WTC11 (cell line): ENCODE data around the gene ETS1. TPM values are rescaled to one million over a fixed set of nuclear protein-coding genes. Genes with fewer than 3 reads are reported as not detected.

ENCODE experiments used
- ATAC-seq: fragments of 200-7000 bp; cut with Tn5 transposase; 2 replicates; pipeline ENCODE4 v1.10.0; 2021; ENCODE audit warnings: mild to moderate bottlenecking, moderate library complexity
- CTCF ChIA-PET: fragments of 300-600 bp; sonication (Branson Sonifier 250); formaldehyde crosslinking; loops from one replicate; lab custom pipeline; 2021; ENCODE audit warnings: antibody characterized with exemption; lab: Charles Lee
- POLR2A ChIA-PET: fragments of 350-600 bp; sonication (Branson Sonifier 250); formaldehyde crosslinking; loops from one replicate; lab custom pipeline; 2021; ENCODE audit warnings: antibody characterized with exemption; lab: Charles Lee
- DNase-seq: peaks from one replicate; pipeline ENCODE4 v3.0.0; 2021; ENCODE audit warnings: low spot score
- H3K27ac Mint-ChIP-seq: 2 replicates; pipeline ENCODE4 v1.8.0; 2021; ENCODE audit warnings: mixed read lengths
- H3K27me3 Mint-ChIP-seq: 2 replicates; pipeline ENCODE4 v1.8.0; 2021; ENCODE audit warnings: low read depth, mild to moderate bottlenecking, moderate library complexity, mixed read lengths
- H3K36me3 Mint-ChIP-seq: 2 replicates; pipeline ENCODE4 v1.8.0; 2021; ENCODE audit warnings: mixed read lengths
- H3K4me1 Mint-ChIP-seq: 2 replicates; pipeline ENCODE4 v1.8.0; 2022; ENCODE audit warnings: mixed read lengths
- H3K4me3 Mint-ChIP-seq: 2 replicates; pipeline ENCODE4 v1.8.0; 2021; ENCODE audit warnings: mild to moderate bottlenecking, moderate library complexity, mixed read lengths
- H3K9me3 Mint-ChIP-seq: 2 replicates; pipeline ENCODE4 v1.8.0; 2021; ENCODE audit warnings: mixed read lengths
- AFF4 ChIP-seq: sonication (generic); formaldehyde crosslinking; IDR thresholded peaks from 2 replicates; pipeline ENCODE4 v1.8.1; 2023; ENCODE audit warnings: mild to moderate bottlenecking, missing genetic modification reagents, borderline replicate concordance
- ELF4 ChIP-seq: sonication (generic); formaldehyde crosslinking; IDR thresholded peaks from 2 replicates; pipeline ENCODE4 v1.8.1; 2022; ENCODE audit warnings: low read depth, mild to moderate bottlenecking, moderate library complexity, missing genetic modification reagents
- ERG ChIP-seq: fragments of 250-450 bp; sonication (Bioruptor Pico); IDR thresholded peaks from 2 replicates; pipeline ENCODE4 v1.8.0; 2021; ENCODE audit warnings: mild to moderate bottlenecking
- ETV6 ChIP-seq: sonication (generic); formaldehyde crosslinking; IDR thresholded peaks from 2 replicates; pipeline ENCODE4 v1.8.1; 2022; ENCODE audit warnings: mild to moderate bottlenecking, missing genetic modification reagents
- FOXP4 ChIP-seq: sonication (generic); formaldehyde crosslinking; IDR thresholded peaks from 2 replicates; pipeline ENCODE4 v1.8.0; 2022; ENCODE audit warnings: mild to moderate bottlenecking, missing genetic modification reagents
- HMGA2 ChIP-seq: fragments of 250-450 bp; sonication (Bioruptor Pico); IDR thresholded peaks from 2 replicates; pipeline ENCODE4 v1.4.0; 2021; ENCODE audit warnings: mild to moderate bottlenecking, moderate library complexity
- IRF1 ChIP-seq: sonication (generic); formaldehyde crosslinking; IDR thresholded peaks from 2 replicates; pipeline ENCODE4 v1.8.0; 2023; ENCODE audit warnings: missing genetic modification reagents
- NFE2L1 ChIP-seq: sonication (generic); formaldehyde crosslinking; IDR thresholded peaks from 2 replicates; pipeline ENCODE4 v1.8.1; 2023; ENCODE audit warnings: missing genetic modification reagents
- NR2C2 ChIP-seq: sonication (generic); formaldehyde crosslinking; IDR thresholded peaks from 2 replicates; pipeline ENCODE4 v1.8.0; 2022; ENCODE audit warnings: mild to moderate bottlenecking, missing genetic modification reagents
- RORB ChIP-seq: fragments of 250-450 bp; sonication (Bioruptor Pico); IDR thresholded peaks from 2 replicates; pipeline ENCODE4 v1.9.0; 2021; ENCODE audit warnings: mild to moderate bottlenecking
- SMAD3 ChIP-seq: sonication (generic); formaldehyde crosslinking; IDR thresholded peaks from 2 replicates; pipeline ENCODE4 v1.8.0; 2022; ENCODE audit warnings: missing genetic modification reagents, mild to moderate bottlenecking, borderline replicate concordance
- SOX15 ChIP-seq: fragments of 250-450 bp; sonication (Bioruptor Pico); IDR thresholded peaks from 2 replicates; pipeline ENCODE4 v1.9.0; 2021; ENCODE audit warnings: mild to moderate bottlenecking
- TEAD4 ChIP-seq: sonication (generic); formaldehyde crosslinking; IDR thresholded peaks from 2 replicates; pipeline ENCODE4 v1.8.0; 2022; ENCODE audit warnings: mild to moderate bottlenecking, missing genetic modification reagents
- USF1 ChIP-seq: sonication (generic); formaldehyde crosslinking; IDR thresholded peaks from 2 replicates; pipeline ENCODE4 v1.8.0; 2022; ENCODE audit warnings: mild to moderate bottlenecking, missing genetic modification reagents
- ZNF121 ChIP-seq: sonication (generic); formaldehyde crosslinking; IDR thresholded peaks from 2 replicates; pipeline ENCODE4 v1.8.0; 2023; ENCODE audit warnings: missing genetic modification reagents
- ZNF232 ChIP-seq: sonication (generic); formaldehyde crosslinking; IDR thresholded peaks from 2 replicates; pipeline ENCODE4 v1.8.0; 2022; ENCODE audit warnings: mild to moderate bottlenecking, missing genetic modification reagents
- ZNF263 ChIP-seq: sonication (generic); formaldehyde crosslinking; IDR thresholded peaks from 2 replicates; pipeline ENCODE4 v1.8.1; 2022; ENCODE audit warnings: low read depth, mild to moderate bottlenecking, moderate library complexity, missing genetic modification reagents
- ZNF317 ChIP-seq: sonication (generic); formaldehyde crosslinking; IDR thresholded peaks from 2 replicates; pipeline ENCODE4 v1.8.1; 2023; ENCODE audit warnings: low read depth, mild to moderate bottlenecking, moderate library complexity, missing genetic modification reagents, borderline replicate concordance
- ZNF425 ChIP-seq: fragments of 250-450 bp; sonication (Bioruptor Pico); conservative IDR thresholded peaks from 2 replicates; pipeline ENCODE4 v1.9.0; 2021; ENCODE audit warnings: mild to moderate bottlenecking
- ZNF512 ChIP-seq: sonication (generic); formaldehyde crosslinking; IDR thresholded peaks from 2 replicates; pipeline ENCODE4 v1.8.1; 2022; ENCODE audit warnings: missing genetic modification reagents, borderline replicate concordance
- ZNF532 ChIP-seq: fragments of 250-450 bp; sonication (Bioruptor Pico); IDR thresholded peaks from 2 replicates; pipeline ENCODE4 v1.9.0; 2021; ENCODE audit warnings: mild to moderate bottlenecking, borderline replicate concordance
- total RNA-seq: library from RNA; stranded (reverse); gene quantifications from 3 replicates; pipeline ENCODE4 v1.2.3, GENCODE V29; 2021

The ETS1 gene
- total RNA-seq, 1 experiment from 2014 or later: 33.1 TPM

- CTCF ChIA-PET: interaction anchor here (1.0 to 1.7 kb wide), 5 partner anchors 21 to 375 kb away, joined by 4 to 6 read pairs (median 5); no protein-coding TSS in a partner anchor
- H3K27me3 Mint-ChIP-seq: peaks cover 95% of the 10 kb centered on the region
- H3K4me3 Mint-ChIP-seq: peak overlapping the region; percentile 53
- TF ChIP-seq ZNF121 (CRISPR knock-in tag): no peak
- TF ChIP-seq ZNF532 (CRISPR knock-in tag): no peak
- TF ChIP-seq ETV6 (CRISPR knock-in tag): peak; percentile 17; the same call in 1 of the 2 replicates
- TF ChIP-seq IRF1 (CRISPR knock-in tag): no peak
- no peak for TF ChIP-seq ZNF317 (CRISPR knock-in tag)
- TF ChIP-seq AFF4 (CRISPR knock-in tag): no peak
- no peak for TF ChIP-seq ERG
- no peak for TF ChIP-seq ZNF232 (CRISPR knock-in tag)
- TF ChIP-seq FOXP4 (CRISPR knock-in tag): peak; percentile 47; the same call in 1 of the 2 replicates
- no peak for TF ChIP-seq TEAD4 (CRISPR knock-in tag)
- no peak for TF ChIP-seq ELF4 (CRISPR knock-in tag)
- no peak for TF ChIP-seq RORB (CRISPR knock-in tag)
- no peak for TF ChIP-seq SOX15 (CRISPR knock-in tag)
- TF ChIP-seq ZNF263 (CRISPR knock-in tag): no peak
- no peak for TF ChIP-seq NFE2L1 (CRISPR knock-in tag)
- TF ChIP-seq ZNF425 (CRISPR knock-in tag): no peak
- TF ChIP-seq NR2C2 (CRISPR knock-in tag): no peak
- TF ChIP-seq USF1 (CRISPR knock-in tag): peak; percentile 76; the same call in 1 of the 2 replicates
- no peak for TF ChIP-seq HMGA2 (CRISPR knock-in tag)
- no peak for TF ChIP-seq ZNF512 (CRISPR knock-in tag)
- TF ChIP-seq SMAD3 (CRISPR knock-in tag): no peak
These were observed 54.7 kb downstream of the ETS1 start for GRCh38 chr11:128532572-128533091.

More at GRCh38 chr11:128532572-128533091, 54.7 kb downstream of the ETS1 start:
- peak; percentile 20 for DNase-seq
- Mint-ChIP-seq H3K27ac (no peak overlapping the region), H3K36me3 (peaks cover 13% of the 10 kb centered on the region), H3K9me3 (peaks cover 6% of the 10 kb centered on the region; the same call in 1 of the 2 replicates), H3K4me1 (peaks cover 48% of the 10 kb centered on the region)
- ATAC-seq: peak; percentile 95
- POLR2A ChIA-PET: interaction anchor here (0.5 kb wide), 1 partner anchor 71 kb away, joined by 6 read pairs; no protein-coding TSS in a partner anchor
